HepG2 (cell line): ENCODE measurements around the gene ITGB1. TPM values are rescaled to one million over a fixed set of nuclear protein-coding genes. Genes with fewer than 3 reads are reported as not detected.

Experiments used
- ATAC-seq: fragments of 200-7000 bp; cut with Tn5 transposase; 3 replicates; pipeline ENCODE4 v1.9.1; 2020; ENCODE audit warnings: mild to moderate bottlenecking, moderate library complexity
- BruUV-seq: library from RNA; stranded (reverse); fragments of 400-500 nt; replicated peaks from 2 replicates; lab custom pipeline; 2021; lab: Mats Ljungman, UMichigan
- CTCF ChIA-PET: fragments of 300-600 bp; formaldehyde crosslinking; extraction: SDS; loops from one replicate; lab custom pipeline; 2021; ENCODE audit warnings: low total read pairs, inconsistent platforms, low intra/inter-chr PET ratio; lab: Yijun Ruan, JAX
- POLR2A ChIA-PET: fragments of 350-600 bp; sonication (Branson Sonifier 250); formaldehyde crosslinking; loops from one replicate; lab custom pipeline; 2020; ENCODE audit warnings: antibody characterized with exemption, inconsistent platforms; lab: Yijun Ruan, JAX
- DNase-seq: peaks from one replicate; pipeline ENCODE4 v3.0.0-alpha.2; 2015; ENCODE audit warnings: low spot score
- FAIRE-seq: peaks from 3 replicates; lab custom pipeline; 2011; peaks lifted over from hg19 to GRCh38; lab: Jason Lieb, UNC
- H2AFZ ChIP-seq: one replicate; pipeline ENCODE4 v1.6.1; 2011; ENCODE audit warnings: low read length, inconsistent platforms
- H3K27ac ChIP-seq: fragments of 300-600 bp; 3 replicates; pipeline ENCODE4 v1.8.0; 2011; ENCODE audit warnings: mixed run types, mild to moderate bottlenecking, mixed read lengths, low read length, inconsistent platforms; ENCODE audit not compliant: insufficient read depth; ENCODE audit errors: extremely low read length
- H3K27me3 ChIP-seq, 2 experiments: fragments of 200-600 bp in 1 of 2; 2 replicates in 1 of 2; 3 replicates in 1 of 2; pipeline versions ENCODE4 v1.6.0 to v1.8.0; 2011; ENCODE audit warnings: low read length in 2 of 2, mild to moderate bottlenecking in 2 of 2, moderate library complexity in 2 of 2, inconsistent platforms in 1 of 2; ENCODE audit not compliant: insufficient read depth in 2 of 2, control insufficient read depth in 1 of 2
- H3K36me3 ChIP-seq, 2 experiments: fragments of 200-600 bp in 1 of 2; replicated peaks in 1 of 2; 2 replicates in 1 of 2; 3 replicates in 1 of 2; pipeline versions ENCODE4 v1.5.1 to v1.8.0; 2011; ENCODE audit warnings: low read length in 2 of 2, inconsistent platforms in 1 of 2; ENCODE audit not compliant: insufficient read depth in 2 of 2, control insufficient read depth in 1 of 2
- H3K4me1 ChIP-seq: 2 replicates; pipeline ENCODE4 v1.5.1; 2012; ENCODE audit warnings: low read length, inconsistent platforms; ENCODE audit not compliant: insufficient read depth
- H3K4me2 ChIP-seq: 2 replicates; pipeline ENCODE4 v1.6.0; 2011; ENCODE audit warnings: low read depth, low read length, inconsistent platforms
- H3K4me3 ChIP-seq, 3 experiments: fragments of 200-600 bp in 1 of 3; sonication (generic), shearing (Covaris generic) in 1 of 3; replicated peaks in 1 of 3; 2 replicates each; pipeline ENCODE4 v1.5.1; 2011 to 2016; ENCODE audit warnings: low read length in 3 of 3, inconsistent platforms in 2 of 3, low read depth in 2 of 3, mild to moderate bottlenecking in 2 of 3, control low read depth in 1 of 3, mixed read lengths in 1 of 3; ENCODE audit not compliant: insufficient read depth in 1 of 3
- H3K79me2 ChIP-seq: one replicate; pipeline ENCODE4 v1.6.1; 2011; ENCODE audit warnings: low read length, inconsistent platforms; ENCODE audit not compliant: insufficient read depth
- H3K9ac ChIP-seq: 2 replicates; pipeline ENCODE4 v1.6.0; 2011; ENCODE audit warnings: mild to moderate bottlenecking, low read depth, low read length, inconsistent platforms; ENCODE audit not compliant: insufficient read depth
- H3K9me3 ChIP-seq: 2 replicates; pipeline ENCODE4 v1.5.1; 2012; ENCODE audit warnings: mild to moderate bottlenecking, low read length
- H4K20me1 ChIP-seq: 2 replicates; pipeline ENCODE4 v1.6.0; 2011; ENCODE audit warnings: inconsistent platforms, mild to moderate bottlenecking, low read length, moderate library complexity; ENCODE audit not compliant: insufficient read depth
- ASH2L ChIP-seq: fragments of 300-600, 200-600 bp; sonication (generic); IDR thresholded peaks from 2 replicates; pipeline ENCODE4 v1.7.0; 2017; ENCODE audit warnings: low read depth, mild to moderate bottlenecking, moderate library complexity, mixed read lengths, low read length; ENCODE audit not compliant: insufficient read length
- BORCS8-MEF2B ChIP-seq: sonication (generic); formaldehyde crosslinking; IDR thresholded peaks from 2 replicates; pipeline ENCODE4 v1.8.0; 2022; ENCODE audit warnings: mild to moderate bottlenecking, missing genetic modification reagents
- CBX5 ChIP-seq: sonication (generic); formaldehyde crosslinking; IDR thresholded peaks from 2 replicates; pipeline ENCODE4 v1.4.0; 2020; ENCODE audit warnings: missing genetic modification reagents, borderline replicate concordance
- ELF4 ChIP-seq: sonication (generic); formaldehyde crosslinking; IDR thresholded peaks from 2 replicates; pipeline ENCODE4 v1.5.0; 2020; ENCODE audit warnings: missing genetic modification reagents, mild to moderate bottlenecking, moderate library complexity, borderline replicate concordance
- GABPB1 ChIP-seq: IDR thresholded peaks from 2 replicates; pipeline ENCODE4 v1.6.1; 2016; ENCODE audit warnings: mild to moderate bottlenecking, missing genetic modification reagents, moderate library complexity, missing compliant biosample characterization
- HDAC1 ChIP-seq: sonication (generic); formaldehyde crosslinking; IDR thresholded peaks from 2 replicates; pipeline ENCODE4 v1.5.1; 2020; ENCODE audit warnings: mild to moderate bottlenecking, missing genetic modification reagents
- KLF12 ChIP-seq: sonication (generic); formaldehyde crosslinking; IDR thresholded peaks from 2 replicates; pipeline ENCODE4 v1.4.0; 2020; ENCODE audit warnings: missing genetic modification reagents, borderline replicate concordance
- MXI1 ChIP-seq: IDR thresholded peaks from 3 replicates; pipeline ENCODE4 v1.6.1; 2012; ENCODE audit warnings: low read depth, low read length, inconsistent platforms, borderline replicate concordance
- NR2C2 ChIP-seq: sonication (generic); formaldehyde crosslinking; IDR thresholded peaks from 2 replicates; pipeline ENCODE4 v1.4.0; 2020; ENCODE audit warnings: missing genetic modification reagents, mild to moderate bottlenecking, moderate library complexity, borderline replicate concordance
- SALL1 ChIP-seq: sonication (generic); formaldehyde crosslinking; IDR thresholded peaks from 2 replicates; pipeline ENCODE4 v1.8.0; 2022; ENCODE audit warnings: mild to moderate bottlenecking, missing genetic modification reagents
- SAP130 ChIP-seq: IDR thresholded peaks from 2 replicates; pipeline ENCODE4 v1.6.1; 2016; ENCODE audit warnings: low read depth
- ZBTB38 ChIP-seq: sonication (generic); formaldehyde crosslinking; IDR thresholded peaks from 2 replicates; pipeline ENCODE4 v1.5.1; 2020; ENCODE audit warnings: mild to moderate bottlenecking, missing genetic modification reagents
- ZNF292 ChIP-seq: sonication (generic); formaldehyde crosslinking; IDR thresholded peaks from 2 replicates; pipeline ENCODE4 v1.8.1; 2022; ENCODE audit warnings: mild to moderate bottlenecking, low read depth, missing genetic modification reagents, borderline replicate concordance
- ZNF564 ChIP-seq: sonication (generic); formaldehyde crosslinking; IDR thresholded peaks from 2 replicates; pipeline ENCODE4 v1.8.1; 2023; ENCODE audit warnings: mild to moderate bottlenecking, missing genetic modification reagents
- WGBS: methylation state at CpG from one replicate; pipeline ENCODE4 v1.1.6; 2017; ENCODE audit warnings: low lambda C conversion rate; 5-methylcytosine and 5-hydroxymethylcytosine counted together
- in situ Hi-C: cut with HindIII; loops from 2 replicates; pipeline ENCODE4 v1.10.0; 2017; ENCODE audit warnings: low pct_unique_long_range_greater_than_20kb; ENCODE audit not compliant: extremely low pct_ligation_motif_present
- intact Hi-C: fragments of 100-400 bp; cut with micrococcal nuclease; formaldehyde crosslinking; loops from one replicate; pipeline ENCODE4 v1.10.0; 2022; ENCODE audit not compliant: unreplicated experiment
- polyA plus RNA-seq, 8 experiments: library from polyadenylated mRNA; depleted of rRNA in 3 of 8; stranded (reverse) in 7 of 8; unstranded in 1 of 8; fragments of >200 nt; fragmentation: Illumina TruSeq in 4 of 8; extraction: Trizol in 4 of 8; gene quantifications; 2 replicates each; pipeline versions ENCODE4 v1.2.1 to v1.2.3, GENCODE V29; 2011 to 2016; ENCODE audit warnings: low read depth in 4 of 8, missing spikeins in 1 of 8, mixed read lengths in 1 of 8; ENCODE audit not compliant: insufficient read depth in 1 of 8
- total RNA-seq, 5 experiments: library from RNA; depleted of rRNA; stranded (reverse); fragments of >200 nt; fragmentation: Illumina TruSeq; extraction: Trizol; gene quantifications; 2 replicates each; pipeline ENCODE4 v1.2.3, GENCODE V29; 2016; ENCODE audit warnings: low read depth in 1 of 5
- TF ChIP-seq, protein P1 (sequence below): IDR thresholded peaks from 2 replicates; pipeline ENCODE4 v1.6.1; 2012; ENCODE audit warnings: inconsistent platforms
- TF ChIP-seq, protein P2 (sequence below): sonication (generic); IDR thresholded peaks from 2 replicates; pipeline ENCODE4 v1.6.1; 2016; ENCODE audit warnings: low read depth, borderline replicate concordance

Gene ITGB1
- total and polyA plus RNA-seq, 2 of the 13 experiments (the other 11 are each of a cell fraction or from before 2014, with no cell fraction given) = 190 to 204 TPM

DNA sequence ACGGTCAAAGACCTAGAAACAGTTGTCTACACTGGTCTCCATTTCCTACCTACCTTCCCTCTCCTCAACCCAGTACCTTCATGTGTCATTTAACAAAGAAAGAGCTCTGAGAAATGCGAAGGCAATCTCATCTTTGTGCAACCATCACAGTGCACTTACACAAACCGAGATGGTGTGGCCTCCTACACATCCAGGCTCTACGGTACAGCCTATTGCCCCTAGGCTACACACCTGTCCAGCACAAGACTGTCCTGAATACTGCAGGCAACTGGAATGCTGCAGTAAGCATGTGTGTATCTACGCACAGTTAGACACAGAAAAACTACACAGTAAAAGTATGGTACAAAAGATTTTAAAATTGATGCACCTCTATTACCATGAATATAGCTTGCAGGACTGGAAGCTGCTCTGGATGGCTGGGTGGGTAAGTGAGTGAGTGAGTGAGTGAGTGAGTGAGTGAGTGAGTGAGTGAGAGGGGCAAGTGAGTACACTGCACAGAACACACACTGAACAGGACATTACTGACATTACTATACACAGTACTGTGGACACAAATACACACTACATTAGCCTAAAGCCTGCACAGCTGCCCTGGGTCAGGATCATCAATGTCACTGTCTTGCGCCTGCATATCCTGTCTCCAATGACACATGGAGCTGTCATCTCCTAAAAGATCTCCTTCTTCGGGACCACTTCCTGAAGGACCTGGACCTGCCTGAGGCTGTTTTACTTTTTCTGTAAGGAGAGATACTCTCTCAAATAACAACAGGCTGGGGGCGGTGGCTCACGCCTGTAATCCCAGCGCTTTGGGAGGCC lies 18.5 kb downstream of the ITGB1 start:
- peak; percentile 21 for TF ChIP-seq ASH2L
- TF ChIP-seq BORCS8-MEF2B (CRISPR knock-in tag) = no peak
- H3K4me3 ChIP-seq = no peak overlapping the region; a peak in 1 of 6 replicates
- POLR2A ChIA-PET = interaction anchor here (1.3 kb wide), 1 partner anchor 41 kb away, joined by 8 read pairs; no protein-coding TSS in a partner anchor
- ATAC-seq (peak; percentile 3; the same call in 1 of the 3 replicates), FAIRE-seq (no peak), DNase-seq (no peak)
- no peak overlapping the region for H2AFZ ChIP-seq
- in situ Hi-C loops = no loop called here
- no peaks in the 10 kb centered on the region for H3K27me3 ChIP-seq
- peak overlapping the region; percentile 71 for H3K4me2 ChIP-seq
- H3K9ac ChIP-seq = peak overlapping the region; percentile 41; the same call in 1 of the 2 replicates
- intact Hi-C loops = loop anchor here (2.0 to 5.0 kb wide), 2 partner anchors 43 to 69 kb away; no protein-coding TSS in a partner anchor
- H3K9me3 ChIP-seq = no peaks in the 10 kb centered on the region
- H3K79me2 ChIP-seq = peaks cover 98% of the 10 kb centered on the region
- H4K20me1 ChIP-seq = peaks cover 57% of the 10 kb centered on the region
- H3K36me3 ChIP-seq = peaks cover 3 to 16% of the 10 kb centered on the region in 2 experiments
- no peak overlapping the region for H3K27ac ChIP-seq
- no TSS peak for BruUV-seq
- CTCF ChIA-PET = no interaction called here
- 93% methylated on average over 10 of the region's 10 CpGs for WGBS
- H3K4me1 ChIP-seq = peaks cover 67% of the 10 kb centered on the region

DNA sequence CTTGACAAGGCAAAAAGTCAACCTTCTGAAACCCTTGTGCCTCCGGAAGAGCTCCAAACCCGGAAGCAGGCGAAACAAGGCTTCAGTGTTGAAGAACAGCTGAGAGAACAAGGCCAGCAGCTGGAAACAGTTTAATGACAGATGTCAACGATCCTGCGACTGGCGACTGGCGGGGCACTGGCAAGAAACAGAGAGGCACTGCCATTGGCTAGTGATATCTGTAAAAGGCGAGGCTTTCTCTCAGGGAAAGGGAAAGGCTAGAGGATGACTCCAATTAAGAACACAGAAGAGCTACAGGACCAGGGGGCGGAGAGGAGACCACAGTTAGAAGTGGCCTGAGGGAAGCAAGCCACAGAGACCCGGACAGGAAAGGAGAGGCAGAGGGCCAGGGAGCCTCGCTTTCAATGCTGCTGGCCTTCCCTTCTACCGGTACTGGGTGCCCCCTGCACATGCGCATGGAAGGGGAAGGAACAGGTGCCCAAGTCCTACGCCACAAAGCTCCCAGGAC lies 19.4 kb downstream of the ITGB1 start:
- CTCF ChIA-PET = no interaction called here
- DNase-seq = peak; percentile 83
- Histone ChIP-seq H3K4me1 (peaks cover 59% of the 10 kb centered on the region), H3K27me3 (no peaks in the 10 kb centered on the region), H3K9me3 (no peaks in the 10 kb centered on the region), H3K79me2 (peaks cover 99% of the 10 kb centered on the region), H3K4me2 (peak overlapping the region; percentile 71), H3K27ac (peak overlapping the region; percentile 30), H3K9ac (peak overlapping the region; percentile 41; the same call in 1 of the 2 replicates), H3K36me3 (peaks cover 3 to 24% of the 10 kb centered on the region in 2 experiments), H4K20me1 (peaks cover 51% of the 10 kb centered on the region), H2AFZ (no peak overlapping the region), H3K4me3 (peak overlapping the region in 1 of 3 experiments; percentile 45; a peak in 2 of 6 replicates)
- no TSS peak for BruUV-seq
- FAIRE-seq = peak; percentile 90
- POLR2A ChIA-PET = interaction anchor here (0.8 to 1.2 kb wide), 3 partner anchors 18 to 834 kb away, joined by 3 to 5 read pairs (median 3); no protein-coding TSS in a partner anchor
- in situ Hi-C loops = no loop called here
- 29% methylated on average over 10 of the region's 14 CpGs for WGBS
- intact Hi-C loops = loop anchor here (2.0 kb wide), 1 partner anchor 70 kb away; no protein-coding TSS in a partner anchor
- ATAC-seq = peak; percentile 83
- TF ChIP-seq SALL1 (peak; percentile 51), SAP130 (peak; percentile 100), MXI1 (peak; percentile 9; the same call in 1 of the 3 replicates), ZNF292 (0 out of 2 replicates have a peak, but pooled peaks have one; percentile 34), NR2C2 (CRISPR knock-in tag) (peak; percentile 69), GABPB1 (CRISPR knock-in tag) (peak; percentile 44; the same call in 1 of the 2 replicates), ELF4 (CRISPR knock-in tag) (no peak), KLF12 (CRISPR knock-in tag) (no peak), CBX5 (CRISPR knock-in tag) (0 out of 2 replicates have a peak, but pooled peaks have one; percentile 41), HDAC1 (CRISPR knock-in tag) (peak; percentile 78), ZBTB38 (CRISPR knock-in tag) (peak; percentile 53; the same call in 1 of the 2 replicates), ZNF564 (CRISPR knock-in tag) (no peak)
- TF ChIP-seq, protein P1, sequence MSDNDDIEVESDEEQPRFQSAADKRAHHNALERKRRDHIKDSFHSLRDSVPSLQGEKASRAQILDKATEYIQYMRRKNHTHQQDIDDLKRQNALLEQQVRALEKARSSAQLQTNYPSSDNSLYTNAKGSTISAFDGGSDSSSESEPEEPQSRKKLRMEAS = 0 out of 2 replicates have a peak, but pooled peaks have one; percentile 35
- TF ChIP-seq, protein P2, sequence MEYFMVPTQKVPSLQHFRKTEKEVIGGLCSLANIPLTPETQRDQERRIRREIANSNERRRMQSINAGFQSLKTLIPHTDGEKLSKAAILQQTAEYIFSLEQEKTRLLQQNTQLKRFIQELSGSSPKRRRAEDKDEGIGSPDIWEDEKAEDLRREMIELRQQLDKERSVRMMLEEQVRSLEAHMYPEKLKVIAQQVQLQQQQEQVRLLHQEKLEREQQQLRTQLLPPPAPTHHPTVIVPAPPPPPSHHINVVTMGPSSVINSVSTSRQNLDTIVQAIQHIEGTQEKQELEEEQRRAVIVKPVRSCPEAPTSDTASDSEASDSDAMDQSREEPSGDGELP = peak; percentile 100
